Ramos (cell line): ENCODE data around the gene XPNPEP1.

ENCODE experiments used
- in situ Hi-C: fragments of 300-500 bp; cut with MboI; formaldehyde crosslinking; loops from one replicate; pipeline ENCODE4 v1.14.3; 2022; ENCODE audit warnings: low sequenced_read_pairs; ENCODE audit not compliant: unreplicated experiment

The XPNPEP1 gene

GRCh38 chr10:109898666-109899355, 24.5 kb downstream of the XPNPEP1 start:
- in situ Hi-C loops = no loop called here

DNA sequence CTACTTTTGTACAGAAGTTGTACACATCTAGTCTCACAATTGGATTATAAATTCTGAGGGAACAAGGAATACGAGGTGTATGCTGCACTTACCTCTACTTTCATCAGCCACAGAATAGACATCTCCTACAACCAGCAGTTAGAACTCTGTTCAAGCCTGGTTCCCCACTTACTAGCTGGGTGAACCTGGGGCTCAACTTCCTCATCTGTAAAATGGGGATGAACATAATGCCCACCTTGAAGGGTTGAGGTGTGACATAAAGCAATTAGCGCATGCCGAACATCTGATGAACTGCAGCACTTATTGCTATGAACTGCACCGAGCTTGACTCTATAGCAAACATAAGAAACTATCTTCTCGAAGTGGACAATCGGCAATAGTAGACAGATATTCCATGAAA, 25.3 kb downstream of the XPNPEP1 start:
- in situ Hi-C loops = no loop called here

DNA sequence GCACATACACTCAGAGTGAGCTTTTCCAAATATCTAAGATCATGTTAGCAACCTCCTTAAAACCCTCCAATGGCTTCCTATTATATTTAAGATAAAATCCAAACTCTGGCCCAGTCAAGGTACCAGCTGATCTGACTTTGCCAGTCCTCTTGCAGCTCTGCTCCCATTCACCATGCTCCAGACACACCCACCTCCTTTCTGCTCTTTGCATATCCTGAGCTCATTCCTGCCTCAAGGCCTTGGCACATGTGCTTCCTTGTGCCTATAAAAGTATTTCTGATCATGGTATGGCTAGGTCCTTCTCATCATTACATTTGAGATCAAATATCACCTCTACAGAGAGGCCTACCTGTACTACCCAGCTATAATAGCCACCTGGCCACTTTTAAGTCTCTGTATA, 27.5 kb downstream of the XPNPEP1 start:
- in situ Hi-C loops = no loop called here

DNA sequence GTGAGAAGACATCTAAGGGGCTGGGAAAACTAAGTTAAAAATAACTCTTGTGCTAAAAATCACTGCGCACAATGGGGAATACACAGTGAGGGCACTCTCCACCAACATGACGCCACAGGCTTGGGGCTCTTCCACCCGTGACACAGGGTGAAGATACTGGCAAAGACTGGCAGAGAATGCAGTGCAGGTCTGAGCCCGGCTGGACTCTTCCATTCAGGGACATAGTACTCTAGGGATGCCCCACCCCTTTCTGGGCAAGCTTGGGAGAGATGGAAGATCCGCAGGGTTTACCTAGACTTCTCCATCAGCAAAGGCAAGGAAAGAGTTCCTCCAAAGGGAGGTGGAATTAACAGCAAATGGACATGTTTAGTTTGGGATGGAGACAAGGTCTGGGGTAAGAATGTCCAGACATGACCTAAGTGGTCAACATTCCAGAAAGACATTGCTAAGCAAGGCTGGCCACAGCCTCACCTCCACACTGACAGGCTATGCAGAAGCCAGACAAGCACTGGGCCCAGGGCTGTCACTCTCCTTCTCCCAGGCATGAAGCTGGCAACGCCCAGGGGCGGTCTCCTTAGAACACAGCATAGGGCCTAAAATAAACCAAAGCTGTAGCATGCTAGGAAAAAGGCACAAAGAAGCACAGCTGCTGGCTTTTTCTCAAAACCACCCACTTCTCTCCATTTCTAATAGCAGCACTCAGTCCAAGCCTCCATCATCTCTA, 28.1 kb downstream of the XPNPEP1 start:
- in situ Hi-C loops = no loop called here

DNA sequence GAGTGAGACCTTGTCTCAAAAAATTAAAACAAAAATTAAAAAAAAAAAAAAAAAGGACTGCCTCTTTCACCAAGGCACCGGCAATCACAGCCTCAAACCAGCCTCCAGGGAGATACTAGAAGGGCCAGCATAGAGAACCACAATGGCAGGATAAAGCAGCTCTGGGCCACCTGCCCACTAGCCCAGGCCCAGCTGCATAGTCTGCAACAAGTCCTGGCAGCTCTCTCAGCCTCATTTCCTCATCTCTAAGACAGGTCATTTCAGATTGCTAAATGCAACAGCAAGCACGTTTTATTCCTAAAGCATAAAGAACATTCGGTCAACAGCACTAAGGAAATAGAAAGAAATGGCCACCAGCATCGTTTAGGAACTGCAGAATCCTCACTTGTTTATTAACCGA, 28.8 kb downstream of the XPNPEP1 start:
- in situ Hi-C loops = no loop called here

DNA sequence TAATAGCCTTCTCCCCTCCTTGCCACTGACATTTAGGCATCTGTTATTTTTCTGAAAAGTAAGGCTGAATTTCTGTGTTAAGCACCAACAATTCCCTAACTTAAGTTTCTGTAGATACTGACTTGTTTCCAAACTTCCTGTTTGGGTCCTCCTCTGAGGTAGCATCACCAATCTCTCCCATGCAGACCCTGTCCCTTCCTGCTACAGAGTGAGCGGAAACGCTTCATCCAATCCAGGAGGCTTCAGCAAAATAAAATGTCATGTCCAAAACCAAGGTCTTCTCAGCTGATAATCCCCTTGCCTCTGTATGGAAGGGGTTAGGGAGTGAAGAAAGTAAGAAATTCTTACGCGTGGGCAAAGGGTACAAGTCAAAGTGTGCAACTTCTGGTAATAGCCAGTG, 29.9 kb downstream of the XPNPEP1 start:
- in situ Hi-C loops = no loop called here

DNA sequence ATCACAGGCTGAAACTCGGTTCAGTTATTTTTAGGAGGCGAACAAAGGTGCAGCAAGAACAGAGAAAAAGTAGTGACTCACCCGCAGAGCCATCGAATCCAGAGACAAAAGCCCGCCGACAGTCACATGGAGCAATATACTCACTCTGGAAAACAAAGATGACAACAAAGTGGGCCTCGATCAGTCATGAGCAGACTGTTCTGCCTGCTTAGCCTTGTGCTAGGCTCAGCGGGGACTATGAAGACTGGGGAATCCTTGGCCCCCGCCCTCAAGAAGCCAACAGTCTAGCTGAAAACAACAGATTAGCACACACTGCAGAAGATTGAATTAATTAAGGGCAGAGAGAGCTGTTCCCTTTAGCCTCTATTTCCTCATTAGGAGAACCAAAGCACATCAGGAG, 30.4 kb downstream of the XPNPEP1 start:
- in situ Hi-C loops = no loop called here

DNA sequence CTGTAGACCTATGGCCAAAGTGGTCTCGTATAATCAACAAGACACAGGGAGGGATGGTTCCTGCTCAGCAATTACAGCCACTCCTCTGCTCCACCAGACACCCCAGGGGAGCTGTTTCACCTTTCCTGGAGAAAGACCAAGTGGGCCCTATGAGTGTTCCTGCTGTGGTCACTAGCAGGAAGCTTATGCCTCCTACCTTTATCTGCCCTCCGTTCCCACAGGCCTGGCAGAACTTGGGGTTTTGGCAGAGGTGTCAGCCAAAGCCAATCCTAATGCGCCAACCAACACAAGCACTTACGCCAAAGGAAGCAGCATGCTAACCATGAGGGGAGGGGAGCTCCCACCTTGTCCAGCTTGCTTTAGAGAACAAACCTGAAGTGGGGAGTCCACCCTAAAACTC, 31.2 kb downstream of the XPNPEP1 start:
- in situ Hi-C loops = no loop called here

- in situ Hi-C loops = no loop called here
Measured at GRCh38 chr10:109891105-109891504, 32.2 kb downstream of the XPNPEP1 start.

- in situ Hi-C loops = no loop called here
Measured at GRCh38 chr10:109889867-109890266, 33.4 kb downstream of the XPNPEP1 start.

GRCh38 chr10:109887776-109888175, 35.5 kb downstream of the XPNPEP1 start:
- in situ Hi-C loops = no loop called here

DNA sequence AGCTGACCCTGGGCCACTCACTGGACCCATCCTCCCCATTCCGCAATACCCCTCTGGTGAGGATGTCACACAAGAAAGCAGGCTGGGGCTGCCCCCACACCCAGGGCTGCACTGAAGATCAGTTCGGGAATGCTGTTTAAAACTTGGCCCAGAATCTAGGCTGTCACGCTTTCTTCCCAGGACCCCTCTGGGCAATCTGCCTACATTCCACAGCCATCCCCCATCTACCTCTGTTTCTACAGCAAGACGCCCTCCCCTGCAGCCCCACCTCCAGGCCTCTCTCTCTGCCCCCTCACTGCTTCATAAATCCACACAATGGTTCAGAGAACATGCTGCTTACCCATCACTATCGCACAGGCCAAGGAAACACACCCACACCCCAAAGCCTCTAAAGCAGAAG, 36.1 kb downstream of the XPNPEP1 start:
- in situ Hi-C loops = no loop called here

GRCh38 chr10:109886781-109887140, 36.5 kb downstream of the XPNPEP1 start:
- in situ Hi-C loops = no loop called here

DNA sequence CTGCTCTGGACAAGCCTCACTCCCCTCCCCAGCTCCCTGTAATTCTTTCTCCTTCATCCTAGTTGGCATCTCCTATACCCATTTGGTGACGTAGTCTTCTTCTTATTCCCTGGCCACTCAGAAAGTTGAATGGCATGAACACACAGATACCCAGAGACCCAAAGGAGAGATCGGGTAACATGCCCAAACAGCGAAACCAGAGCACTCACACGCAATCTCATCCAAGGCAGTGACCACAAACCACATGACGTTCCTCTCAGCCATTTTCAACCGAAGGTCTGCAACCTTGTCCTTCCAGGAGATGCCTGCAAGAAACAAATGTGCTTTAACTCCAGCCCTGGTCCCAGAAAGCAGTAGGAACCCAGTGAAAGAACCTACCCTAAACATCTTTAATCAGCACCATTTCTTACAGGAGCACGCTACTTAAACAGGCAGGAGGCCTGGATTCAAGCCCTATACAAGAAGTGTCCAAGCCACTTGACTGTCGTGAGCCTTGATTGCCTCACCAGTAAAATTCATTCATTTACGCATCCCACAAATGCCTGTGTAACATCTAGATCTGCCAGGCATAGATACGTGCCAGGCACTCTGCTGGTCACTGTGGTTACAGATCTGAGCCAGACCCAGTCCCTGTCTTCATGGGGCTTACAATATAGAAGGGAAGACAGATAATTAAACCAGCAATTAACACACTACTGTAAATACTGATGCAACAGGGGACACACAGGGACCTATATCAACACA, 37.1 kb downstream of the XPNPEP1 start:
- in situ Hi-C loops = no loop called here

DNA sequence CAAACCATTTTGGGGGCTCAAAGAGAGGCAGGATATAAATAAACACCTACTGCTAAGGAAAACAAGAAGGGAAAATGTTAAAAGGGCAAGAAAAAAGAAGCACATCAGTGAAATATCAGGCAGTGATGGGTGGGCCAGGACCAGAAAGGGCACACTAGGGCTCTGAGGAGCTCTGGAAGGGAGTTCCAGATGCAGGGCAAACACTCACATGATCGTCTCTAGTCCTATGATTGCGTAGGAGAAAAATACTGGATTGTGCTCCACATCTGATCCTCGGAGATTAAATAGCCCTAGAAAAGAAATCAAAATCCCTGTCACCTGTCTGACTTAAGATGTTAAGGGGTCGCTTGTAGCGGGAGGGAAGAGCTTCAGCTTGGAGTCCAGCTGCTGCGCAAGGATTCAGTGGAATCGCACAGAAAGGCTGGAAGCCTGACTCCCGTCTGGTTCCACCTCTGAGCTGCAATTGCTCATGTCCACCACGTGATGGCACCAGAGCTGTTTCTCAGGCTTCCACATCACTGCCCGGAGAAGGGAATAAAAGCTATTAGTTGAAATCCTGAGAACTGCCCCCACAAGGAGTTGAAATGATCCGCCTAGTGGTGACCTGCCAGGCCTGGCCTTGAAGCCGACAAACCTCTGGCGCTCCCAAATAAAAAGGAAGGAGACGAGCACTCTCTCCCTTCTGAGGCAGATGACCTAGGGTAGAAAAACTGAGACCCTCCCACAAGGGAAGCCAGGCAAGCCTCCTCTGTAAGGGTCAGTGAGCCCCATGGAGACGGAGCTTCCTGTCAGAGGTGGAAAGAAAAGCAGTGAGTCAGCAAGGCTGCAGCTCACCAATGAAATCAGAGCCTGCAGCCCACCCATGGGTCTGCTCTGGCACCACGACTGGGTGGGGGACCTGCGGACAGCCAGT, 39.2 kb downstream of the XPNPEP1 start:
- in situ Hi-C loops = no loop called here

GRCh38 chr10:109882251-109883057, 40.9 kb downstream of the XPNPEP1 start:
- in situ Hi-C loops = no loop called here

- in situ Hi-C loops = no loop called here
Measured at GRCh38 chr10:109881769-109882057, 41.6 kb downstream of the XPNPEP1 start.

GRCh38 chr10:109880886-109881768, 42.2 kb downstream of the XPNPEP1 start:
- in situ Hi-C loops = no loop called here

GRCh38 chr10:109877546-109877945, 45.8 kb downstream of the XPNPEP1 start:
- in situ Hi-C loops = no loop called here
